Aorta (tissue), 5 donors: Measurements from ENCODE around the gene QTRT2. TPM values are rescaled to one million over a fixed set of nuclear protein-coding genes. Genes with fewer than 3 reads are reported as not detected.

Experiments used
- ATAC-seq: fragments of 200-7000 bp; cut with Tn5 transposase; one replicate; pipeline ENCODE4 v1.9.1; 2022; ENCODE audit warnings: moderate library complexity; ENCODE audit not compliant: low FRiP score
- DNase-seq, 2 donors: peaks; one replicate each; pipeline ENCODE4 v3.0.0-alpha.2; 2020
- H3K27ac ChIP-seq, 2 donors: one replicate each; pipeline ENCODE4 v1.5.1; 2013; ENCODE audit warnings: low read length in 2 of 2, mild to moderate bottlenecking in 2 of 2, moderate library complexity in 2 of 2, control low read depth in 1 of 2, inconsistent platforms in 1 of 2, low read depth in 1 of 2
- H3K27me3 ChIP-seq, 2 donors: one replicate each; pipeline ENCODE4 v1.6.1; 2013; ENCODE audit warnings: control low read depth in 1 of 2, low read length in 1 of 2, mild to moderate bottlenecking in 1 of 2, moderate library complexity in 1 of 2; ENCODE audit not compliant: insufficient read depth in 2 of 2, control insufficient read depth in 1 of 2
- H3K36me3 ChIP-seq, 2 donors: one replicate each; pipeline ENCODE4 v1.6.1; 2013; ENCODE audit warnings: control low read depth in 1 of 2, low read length in 1 of 2, mild to moderate bottlenecking in 1 of 2; ENCODE audit not compliant: insufficient read depth in 2 of 2, control insufficient read depth in 1 of 2
- H3K4me1 ChIP-seq, 2 donors: one replicate each; pipeline ENCODE4 v1.6.1; 2013; ENCODE audit warnings: low read length in 2 of 2, control low read depth in 1 of 2, mild to moderate bottlenecking in 1 of 2, moderate library complexity in 1 of 2; ENCODE audit not compliant: insufficient read depth in 2 of 2, control insufficient read depth in 1 of 2
- H3K4me3 ChIP-seq, 2 donors: one replicate each; pipeline ENCODE4 v1.5.1; 2013; ENCODE audit warnings: low read length in 2 of 2, control low read depth in 1 of 2, mild to moderate bottlenecking in 1 of 2
- H3K9me3 ChIP-seq: one replicate; pipeline ENCODE4 v1.6.1; 2013; ENCODE audit warnings: mild to moderate bottlenecking, low read length; ENCODE audit not compliant: control insufficient read depth
- WGBS, 2 donors: extraction: QIAGEN DNeasy Blood & Tissue Kit; methylation state at CpG; one replicate each; pipeline ENCODE4 v1.1.7; 2013; 5-methylcytosine and 5-hydroxymethylcytosine counted together
- intact Hi-C, 2 donors: fragments of 100-400 bp; cut with DNase I; formaldehyde crosslinking; loops; one replicate each; pipeline versions ENCODE4 v1.14.2 to v1.15.0; 2022
- polyA plus RNA-seq, 2 donors: library from polyadenylated mRNA; stranded (reverse); fragments of 200-250 nt; gene quantifications; one replicate each; pipeline ENCODE4 v1.2.3, GENCODE V29; 2013
- total RNA-seq, 2 donors: library from RNA; stranded (reverse); fragmentation: NEBNext Ultra II Directional; extraction: Animal tissue kit (Norgen Biotek cat#: 25700); gene quantifications; one replicate each; pipeline ENCODE4 v1.2.1, GENCODE V29; 2021
- donor health status: healthy with polysubstance abuse.
- donor health status: Bipolar disorder and iron deficiency.
- donor health status: DM: no; HTN: no; CAD: no.
- donor health status: DM: no; HTN: no; CAD: no.
- donor health status: DM: yes; HTN: yes; CAD: no.

The QTRT2 gene
- total and polyA plus RNA-seq, 4 donors: 4.5 to 23.4 (median 10.4) TPM

DNA sequence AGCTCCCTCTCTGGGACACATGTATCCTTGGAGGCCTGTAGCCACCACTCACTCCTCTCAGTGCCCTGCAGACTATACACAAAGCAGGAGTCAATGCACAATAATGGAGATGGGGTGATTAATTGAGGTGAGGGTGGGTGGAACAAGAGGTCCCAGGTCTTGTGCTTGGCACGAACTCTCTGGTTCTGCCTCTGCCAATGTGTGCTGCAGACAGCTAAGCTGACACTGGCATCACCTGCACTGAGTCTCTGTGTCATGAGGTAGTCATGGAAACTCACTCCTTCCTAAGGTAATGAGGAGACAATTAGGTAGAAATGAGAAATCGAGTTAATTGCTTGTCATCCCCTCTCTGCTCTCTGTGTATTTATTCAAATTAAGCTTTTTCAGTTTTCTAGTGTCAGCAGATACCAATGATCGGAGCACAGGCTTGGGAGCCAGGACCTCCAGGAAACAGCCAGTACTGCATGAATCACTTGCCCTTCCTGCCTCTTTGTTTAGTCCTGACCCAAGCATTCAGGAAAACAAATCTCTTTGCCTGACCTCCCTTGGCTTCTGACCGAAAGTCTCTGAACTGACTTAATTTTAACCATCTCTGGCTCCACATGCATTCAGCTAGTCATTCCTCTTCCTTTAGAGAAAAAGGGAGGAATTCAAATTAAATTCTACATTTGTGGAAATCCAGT, 65.6 kb downstream of the QTRT2 start:
- no peaks in the 10 kb centered on the region for H3K4me1 ChIP-seq
- H3K4me3 ChIP-seq: no peak overlapping the region
- DNase-seq (no peak), ATAC-seq (peak; percentile 65)
- no peaks in the 10 kb centered on the region for H3K27me3 ChIP-seq
- no peaks in the 10 kb centered on the region for H3K9me3 ChIP-seq
- H3K36me3 ChIP-seq: no peaks in the 10 kb centered on the region
- intact Hi-C loops: no loop called here
- WGBS, 2 donors: 50 to 57% methylated on average over 4 of the region's 4 CpGs
- no peak overlapping the region for H3K27ac ChIP-seq

DNA sequence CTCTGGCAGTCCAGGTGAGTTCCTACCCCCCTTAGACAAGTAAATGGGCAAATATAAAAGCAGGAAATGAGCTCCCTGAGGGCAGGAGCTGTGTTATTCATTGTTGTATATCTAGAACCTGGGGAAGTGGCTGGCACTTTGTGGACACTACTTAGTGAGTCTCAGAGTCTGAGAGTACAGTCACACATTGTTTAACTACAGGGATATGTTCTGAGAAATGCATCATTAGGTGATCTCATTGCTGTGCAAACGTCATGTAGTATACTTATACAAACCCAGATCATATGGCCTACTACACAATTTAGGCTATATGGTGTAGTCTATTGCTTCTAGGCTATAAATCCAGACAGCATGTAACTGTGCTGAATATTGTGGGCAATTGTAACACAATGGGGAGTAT, 69.9 kb downstream of the QTRT2 start:
- no peaks in the 10 kb centered on the region for H3K27me3 ChIP-seq
- DNase-seq (no peak), ATAC-seq (no peak)
- no peaks in the 10 kb centered on the region for H3K36me3 ChIP-seq
- H3K27ac ChIP-seq: no peak overlapping the region
- 66 to 79% methylated on average over 1 of the region's 1 CpG for WGBS, 2 donors
- H3K4me1 ChIP-seq: no peaks in the 10 kb centered on the region
- H3K9me3 ChIP-seq: no peaks in the 10 kb centered on the region
- intact Hi-C loops: no loop called here
- no peak overlapping the region for H3K4me3 ChIP-seq

DNA sequence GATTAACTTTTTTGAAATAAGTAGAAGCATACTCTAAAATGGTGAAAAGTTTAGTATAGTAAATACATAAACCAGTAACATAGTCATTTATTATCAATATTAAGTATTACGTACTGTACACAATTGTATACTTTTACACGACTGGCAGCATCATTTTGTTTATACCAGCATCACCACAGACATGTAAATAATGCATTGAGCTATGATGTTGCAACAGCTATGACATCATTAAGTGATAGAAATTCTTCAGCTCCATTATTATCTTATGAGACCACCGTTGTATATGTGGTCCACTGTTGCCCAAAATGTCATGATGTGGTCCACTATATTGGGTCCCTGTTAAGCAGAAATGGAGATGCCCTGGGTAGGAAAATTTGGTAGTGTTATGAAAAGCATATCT, 71.0 kb downstream of the QTRT2 start:
- ATAC-seq (no peak), DNase-seq (no peak)
- intact Hi-C loops: no loop called here
- Histone ChIP-seq H3K36me3 (no peaks in the 10 kb centered on the region), H3K27me3 (no peaks in the 10 kb centered on the region), H3K4me3 (no peak overlapping the region), H3K9me3 (no peaks in the 10 kb centered on the region), H3K4me1 (no peaks in the 10 kb centered on the region), H3K27ac (no peak overlapping the region)
- WGBS, 2 donors: 89 to 94% methylated on average over 3 of the region's 3 CpGs

DNA sequence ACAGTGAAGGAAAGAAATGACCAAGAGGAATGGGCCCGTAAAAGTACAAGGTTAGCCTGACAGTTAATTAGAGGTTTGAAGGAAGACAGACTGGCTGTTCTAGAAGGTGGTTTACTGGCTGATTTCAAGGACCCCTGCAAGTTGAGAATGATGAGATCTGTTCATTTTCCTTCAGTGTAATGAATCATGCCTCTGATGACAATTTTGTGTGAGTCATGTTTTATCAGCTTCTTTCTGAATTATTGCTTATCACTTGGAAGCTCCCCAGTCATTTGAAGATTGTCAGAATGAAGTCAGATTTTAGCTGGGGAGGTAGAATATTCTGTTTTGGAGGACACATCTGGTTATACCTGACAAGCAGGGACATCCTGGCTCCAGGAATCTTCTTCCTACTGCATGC, 71.7 kb downstream of the QTRT2 start:
- Histone ChIP-seq H3K27ac (no peak overlapping the region), H3K4me1 (no peaks in the 10 kb centered on the region), H3K9me3 (no peaks in the 10 kb centered on the region), H3K4me3 (no peak overlapping the region), H3K27me3 (no peaks in the 10 kb centered on the region), H3K36me3 (no peaks in the 10 kb centered on the region)
- ATAC-seq (no peak), DNase-seq (no peak)
- intact Hi-C loops: no loop called here
- 83 to 89% methylated on average over 1 of the region's 1 CpG for WGBS, 2 donors

DNA sequence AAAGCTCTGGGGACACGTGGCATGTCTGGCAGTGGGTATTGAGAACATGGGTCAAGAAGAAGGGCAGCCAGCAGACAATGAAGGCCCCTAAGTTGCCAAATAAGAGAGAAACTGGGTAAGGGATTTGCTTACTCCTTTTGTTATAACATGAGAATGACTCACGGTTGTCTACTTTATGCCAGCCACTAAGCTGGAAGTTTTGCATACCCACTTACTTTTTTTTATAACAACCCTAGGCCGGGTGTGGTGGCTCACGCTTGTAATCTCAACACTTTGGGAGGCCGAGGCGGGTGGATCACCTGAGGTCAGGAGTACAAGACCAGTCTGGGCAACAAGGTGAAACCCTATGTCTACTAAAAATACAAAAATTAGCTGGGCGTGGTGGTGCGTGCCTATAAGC, 72.3 kb downstream of the QTRT2 start:
- ATAC-seq: no peak
- H3K27ac ChIP-seq: no peak overlapping the region
- H3K9me3 ChIP-seq: no peaks in the 10 kb centered on the region
- DNase-seq: no peak
- H3K4me3 ChIP-seq: no peak overlapping the region
- intact Hi-C loops: no loop called here
- H3K36me3 ChIP-seq: no peaks in the 10 kb centered on the region
- H3K4me1 ChIP-seq: no peaks in the 10 kb centered on the region
- 91 to 94% methylated on average over 8 of the region's 8 CpGs for WGBS, 2 donors
- no peaks in the 10 kb centered on the region for H3K27me3 ChIP-seq

DNA sequence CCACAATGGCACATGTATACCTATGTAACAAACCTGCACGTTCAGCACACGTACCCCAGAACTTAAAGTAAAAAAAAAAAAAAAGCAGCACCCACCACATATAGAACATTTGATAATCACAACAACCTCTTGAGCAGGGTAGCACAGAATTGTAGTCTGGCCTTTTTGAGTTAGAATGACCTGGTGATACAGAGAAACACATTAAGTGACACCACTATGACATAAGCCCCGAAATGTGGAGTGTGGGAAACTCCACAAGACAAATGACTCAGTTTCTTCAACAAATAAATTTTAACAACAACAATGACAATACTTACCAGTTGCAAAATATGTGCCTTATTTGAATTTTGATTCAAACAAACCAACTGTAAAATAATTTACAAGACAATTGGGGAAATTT, 76.0 kb downstream of the QTRT2 start:
- intact Hi-C loops: no loop called here
- DNase-seq (no peak), ATAC-seq (no peak)
- H3K27me3 ChIP-seq: no peaks in the 10 kb centered on the region
- 94% methylated on average over 3 of the region's 3 CpGs for WGBS, 2 donors
- no peaks in the 10 kb centered on the region for H3K4me1 ChIP-seq
- H3K36me3 ChIP-seq: no peaks in the 10 kb centered on the region
- H3K9me3 ChIP-seq: no peaks in the 10 kb centered on the region
- H3K27ac ChIP-seq: no peak overlapping the region
- H3K4me3 ChIP-seq: no peak overlapping the region

DNA sequence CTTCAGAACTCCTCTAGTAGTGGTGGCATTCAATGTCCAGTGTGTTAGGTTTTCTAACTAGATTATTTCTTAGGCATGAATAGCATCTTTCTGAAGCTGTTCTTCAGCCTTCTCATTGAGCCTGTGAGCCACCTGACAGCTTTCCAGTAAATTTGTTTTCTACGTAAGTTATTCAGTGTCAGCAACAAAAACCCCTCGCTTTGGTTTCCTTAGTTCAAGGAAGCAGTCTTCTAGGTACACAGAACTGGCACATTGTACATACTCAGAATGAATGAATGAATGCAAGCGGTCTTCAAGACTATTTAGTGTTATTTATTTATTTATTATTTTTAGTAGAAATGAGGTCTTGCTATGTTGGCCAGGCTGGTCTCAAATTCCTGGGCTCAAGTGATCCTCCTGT, 77.4 kb downstream of the QTRT2 start:
- 93 to 95% methylated on average over 3 of the region's 3 CpGs for WGBS, 2 donors
- DNase-seq (no peak), ATAC-seq (no peak)
- intact Hi-C loops: no loop called here
- Histone ChIP-seq H3K27me3 (no peaks in the 10 kb centered on the region), H3K36me3 (no peaks in the 10 kb centered on the region), H3K4me1 (no peaks in the 10 kb centered on the region), H3K27ac (no peak overlapping the region), H3K4me3 (no peak overlapping the region), H3K9me3 (no peaks in the 10 kb centered on the region)

Other genes starting within 250 kb of the QTRT2 start
- 1 to 10 TPM; 2.4 to 2.7 TPM for gene GRAMD1C, start 217.9 kb upstream of the QTRT2 start, total RNA-seq
- gene GRAMD1C, start 217.9 kb upstream of the QTRT2 start, polyA plus RNA-seq: 1 to 10 TPM in 1 of 2 donors, under 1 TPM in 1; 0.97 to 4.0 TPM
- 10 to 100 TPM in 1 of 2 donors, 1 to 10 TPM in 1; 4.1 to 12.7 TPM for gene ZDHHC23, start 108.7 kb upstream of the QTRT2 start, total RNA-seq
- 1 to 10 TPM in 1 of 2 donors, under 1 TPM in 1; 0.75 to 1.5 TPM for gene ZDHHC23, start 108.7 kb upstream of the QTRT2 start, polyA plus RNA-seq
- gene CCDC191, start 211 bp upstream of the QTRT2 start, total RNA-seq: 1 to 10 TPM; 2.6 to 8.6 TPM
- gene CCDC191, start 211 bp upstream of the QTRT2 start, polyA plus RNA-seq: 1 to 10 TPM; 1.4 to 3.1 TPM
- not detected for gene DRD3, start 122.3 kb downstream of the QTRT2 start, total RNA-seq
- not detected for gene DRD3, start 122.3 kb downstream of the QTRT2 start, polyA plus RNA-seq
- under 1 TPM in 1 of 2 donors, not detected in 1; 0.15 TPM for gene ZNF80, start 180.8 kb downstream of the QTRT2 start, total RNA-seq
- gene ZNF80, start 180.8 kb downstream of the QTRT2 start, polyA plus RNA-seq: not detected
- 1 to 10 TPM in 1 of 2 donors, under 1 TPM in 1; 0.75 to 1.0 TPM for gene TIGIT, start 237.3 kb downstream of the QTRT2 start, total RNA-seq
- under 1 TPM in 1 of 2 donors, not detected in 1; 0.15 TPM for gene TIGIT, start 237.3 kb downstream of the QTRT2 start, polyA plus RNA-seq